ENCODE measurements around the gene WIPI1. TPM values are rescaled to one million over a fixed set of nuclear protein-coding genes. Genes with fewer than 3 reads are reported as not detected.

WIPI1 gene, protein sequence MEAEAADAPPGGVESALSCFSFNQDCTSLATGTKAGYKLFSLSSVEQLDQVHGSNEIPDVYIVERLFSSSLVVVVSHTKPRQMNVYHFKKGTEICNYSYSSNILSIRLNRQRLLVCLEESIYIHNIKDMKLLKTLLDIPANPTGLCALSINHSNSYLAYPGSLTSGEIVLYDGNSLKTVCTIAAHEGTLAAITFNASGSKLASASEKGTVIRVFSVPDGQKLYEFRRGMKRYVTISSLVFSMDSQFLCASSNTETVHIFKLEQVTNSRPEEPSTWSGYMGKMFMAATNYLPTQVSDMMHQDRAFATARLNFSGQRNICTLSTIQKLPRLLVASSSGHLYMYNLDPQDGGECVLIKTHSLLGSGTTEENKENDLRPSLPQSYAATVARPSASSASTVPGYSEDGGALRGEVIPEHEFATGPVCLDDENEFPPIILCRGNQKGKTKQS
- total RNA-seq: 327 and 332 TPM in 2 replicates

DNA sequence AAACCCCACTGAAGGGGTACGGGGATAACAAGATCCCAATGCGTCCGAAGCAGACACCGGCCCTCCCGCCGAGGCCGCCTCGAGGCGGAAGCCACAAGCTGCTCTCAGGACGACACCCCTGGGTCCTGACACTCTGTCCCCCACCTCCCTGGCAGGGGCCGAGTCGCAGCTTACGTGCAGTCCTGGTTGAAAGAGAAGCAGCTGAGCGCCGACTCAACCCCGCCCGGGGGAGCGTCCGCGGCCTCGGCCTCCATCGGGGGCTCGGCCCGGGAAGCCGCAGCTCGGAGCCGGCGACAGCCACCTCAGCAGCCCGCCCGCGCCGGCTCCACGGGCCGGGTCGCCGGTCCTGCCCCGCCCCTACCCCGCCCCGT is at the start of gene WIPI1:
WIPI1 (minus strand) TSS at position 329 of the 371 bp plus-strand sequence; CDS start at position 254, 75 bp downstream.

Other genes starting within 250 kb of the WIPI1 start
- gene AMZ2, start 209.5 kb downstream of the WIPI1 start, total RNA-seq: 91.7 and 97.2 TPM in 2 replicates
- 0.18 and 1.00 TPM in 2 replicates for gene SLC16A6, start 166.4 kb downstream of the WIPI1 start, total RNA-seq
- 1.6 and 2.6 TPM in 2 replicates for gene ARSG, start 166.0 kb downstream of the WIPI1 start, total RNA-seq
- 284 and 307 TPM in 2 replicates for gene PRKAR1A, start 54.9 kb upstream of the WIPI1 start, total RNA-seq
- 22.9 and 32.9 TPM in 2 replicates for gene FAM20A, start 143.9 kb upstream of the WIPI1 start, total RNA-seq

All from smooth muscle cell of bladder (primary cell).